ENCODE results near the gene BMP6. TPM values are rescaled to one million over a fixed set of nuclear protein-coding genes. Genes with fewer than 3 reads are reported as not detected.

The BMP6 gene
- total and polyA plus RNA-seq, 9 donors, result 3.4 to 28.1 (median 8.3) TPM

GRCh38 chr6:7893342-7893741, 167.4 kb downstream of the BMP6 start:
- 88 to 93% (median 93%) methylated on average over 12 of the region's 12 CpGs for WGBS, 3 donors
- intact Hi-C loops (cut with DNase I), result no loop called here
- Histone ChIP-seq H3K36me3 (no peaks in the 10 kb centered on the region), H3K9me3 (no peaks in the 10 kb centered on the region), H3K27ac (no peak overlapping the region), H3K4me3 (no peak overlapping the region), H3K4me1 (ENCODE audit: insufficient read depth) (no peaks in the 10 kb centered on the region), H3K27me3 (no peaks in the 10 kb centered on the region)
- TF ChIP-seq CTCF (IDR thresholded peaks at IDR 0.05) (no peak), EP300 (IDR thresholded peaks at IDR 0.05) (no peak), POLR2A (IDR thresholded peaks at IDR 0.05) (no peak)
- no peak for DNase-seq

- TF ChIP-seq CTCF (IDR thresholded peaks at IDR 0.05) (no peak), POLR2A (IDR thresholded peaks at IDR 0.05) (no peak), EP300 (IDR thresholded peaks at IDR 0.05) (no peak)
- Histone ChIP-seq H3K4me1 (ENCODE audit: insufficient read depth) (peaks cover 2% of the 10 kb centered on the region), H3K27me3 (no peaks in the 10 kb centered on the region), H3K4me3 (no peak overlapping the region), H3K27ac (no peak overlapping the region), H3K36me3 (no peaks in the 10 kb centered on the region), H3K9me3 (no peaks in the 10 kb centered on the region)
- WGBS, 3 donors, result 60 to 69% (median 63%) methylated on average over 13 of the region's 13 CpGs
- DNase-seq, result no peak
- intact Hi-C loops (cut with DNase I), result no loop called here
These were observed 168.6 kb downstream of the BMP6 start for GRCh38 chr6:7894262-7895124.

GRCh38 chr6:7895125-7895423, 169.2 kb downstream of the BMP6 start:
- intact Hi-C loops (cut with DNase I), result no loop called here
- 78 to 93% (median 83%) methylated on average over 7 of the region's 7 CpGs for WGBS, 3 donors
- DNase-seq, result no peak
- Histone ChIP-seq H3K9me3 (no peaks in the 10 kb centered on the region), H3K27me3 (no peaks in the 10 kb centered on the region), H3K4me3 (no peak overlapping the region), H3K36me3 (no peaks in the 10 kb centered on the region), H3K4me1 (ENCODE audit: insufficient read depth) (peaks cover 4% of the 10 kb centered on the region), H3K27ac (no peak overlapping the region)
- TF ChIP-seq EP300 (IDR thresholded peaks at IDR 0.05) (no peak), POLR2A (IDR thresholded peaks at IDR 0.05) (no peak), CTCF (IDR thresholded peaks at IDR 0.05) (no peak)

GRCh38 chr6:7896465-7896987, 170.6 kb downstream of the BMP6 start:
- Histone ChIP-seq H3K36me3 (no peaks in the 10 kb centered on the region), H3K27ac (no peak overlapping the region), H3K27me3 (no peaks in the 10 kb centered on the region), H3K4me3 (no peak overlapping the region), H3K9me3 (no peaks in the 10 kb centered on the region), H3K4me1 (ENCODE audit: insufficient read depth) (peaks cover 5% of the 10 kb centered on the region)
- TF ChIP-seq CTCF (IDR thresholded peaks at IDR 0.05), result no peak
- TF ChIP-seq POLR2A (IDR thresholded peaks at IDR 0.05), result no peak
- TF ChIP-seq EP300 (IDR thresholded peaks at IDR 0.05), result no peak
- intact Hi-C loops (cut with DNase I), result no loop called here
- no peak for DNase-seq
- 93 to 94% (median 94%) methylated on average over 6 of the region's 6 CpGs for WGBS, 3 donors

Measured in ovary (tissue), 9 donors.